ENCODE results near the gene STAT5B.

DNA sequence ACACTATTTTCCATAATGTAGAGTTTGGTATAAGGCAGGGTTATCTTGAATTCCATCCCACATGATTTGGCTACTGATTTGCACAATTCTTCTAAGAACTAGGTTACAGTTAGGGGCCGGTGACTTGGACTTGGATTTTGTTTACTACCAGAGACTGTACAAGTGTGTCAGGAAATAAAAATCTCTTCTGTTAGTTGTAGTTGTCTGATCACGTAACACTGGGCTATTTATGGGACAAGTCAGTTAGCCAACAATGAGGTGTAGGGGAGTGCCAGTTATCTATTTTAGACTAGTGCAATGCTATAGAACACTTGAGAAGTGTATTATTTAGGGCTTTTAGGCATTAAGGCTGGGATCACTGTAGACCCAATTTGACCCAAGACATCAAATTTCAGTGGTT, 42.2 kb downstream of the STAT5B start:
- TF ChIP-seq, protein P1, sequence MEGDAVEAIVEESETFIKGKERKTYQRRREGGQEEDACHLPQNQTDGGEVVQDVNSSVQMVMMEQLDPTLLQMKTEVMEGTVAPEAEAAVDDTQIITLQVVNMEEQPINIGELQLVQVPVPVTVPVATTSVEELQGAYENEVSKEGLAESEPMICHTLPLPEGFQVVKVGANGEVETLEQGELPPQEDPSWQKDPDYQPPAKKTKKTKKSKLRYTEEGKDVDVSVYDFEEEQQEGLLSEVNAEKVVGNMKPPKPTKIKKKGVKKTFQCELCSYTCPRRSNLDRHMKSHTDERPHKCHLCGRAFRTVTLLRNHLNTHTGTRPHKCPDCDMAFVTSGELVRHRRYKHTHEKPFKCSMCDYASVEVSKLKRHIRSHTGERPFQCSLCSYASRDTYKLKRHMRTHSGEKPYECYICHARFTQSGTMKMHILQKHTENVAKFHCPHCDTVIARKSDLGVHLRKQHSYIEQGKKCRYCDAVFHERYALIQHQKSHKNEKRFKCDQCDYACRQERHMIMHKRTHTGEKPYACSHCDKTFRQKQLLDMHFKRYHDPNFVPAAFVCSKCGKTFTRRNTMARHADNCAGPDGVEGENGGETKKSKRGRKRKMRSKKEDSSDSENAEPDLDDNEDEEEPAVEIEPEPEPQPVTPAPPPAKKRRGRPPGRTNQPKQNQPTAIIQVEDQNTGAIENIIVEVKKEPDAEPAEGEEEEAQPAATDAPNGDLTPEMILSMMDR (IDR thresholded peaks at IDR 0.05) = no peak
- TF ChIP-seq POLR2A (IDR thresholded peaks at IDR 0.05) = no peak
